ENCODE results near the gene GATAD2A. TPM values are rescaled to one million over a fixed set of nuclear protein-coding genes. Genes with fewer than 3 reads are reported as not detected.
A peak's percentile ranks its signal among the peaks of the same experiment; 100 is the strongest.

Gene GATAD2A
- total and polyA plus RNA-seq, 4 donors = 7.1 to 23.7 (median 18.2) TPM

GRCh38 chr19:19489804-19490204, 84.3 kb downstream of the GATAD2A start:
- Histone ChIP-seq H3K9me3 (ENCODE audit: control insufficient read depth in 4 of 4, low read length in 3 of 4) (no peaks in the 10 kb centered on the region), H3K27me3 (ENCODE audit: control insufficient read depth in 4 of 4, insufficient read depth in 4 of 4, low read length in 3 of 4) (no peaks in the 10 kb centered on the region), H3K4me3 (ENCODE audit: low read depth in 1 of 3, low read length in 3 of 3) (no peak overlapping the region), H3K9ac (ENCODE audit: low read depth in 1 of 2, low read length in 2 of 2) (peak overlapping the region in 1 of 2 donors; percentile 63), H3K27ac (ENCODE audit: low read depth in 1 of 2, low read length in 2 of 2) (peak overlapping the region; percentile 85 to 87), H3K4me1 (ENCODE audit: control insufficient read depth in 4 of 4, insufficient read depth in 4 of 4, low read length in 3 of 4) (peaks cover 14 to 60% (median 45%) of the 10 kb centered on the region in 4 donors), H3K36me3 (ENCODE audit: control insufficient read depth in 4 of 4, insufficient read depth in 3 of 4, low read depth in 1 of 4, low read length in 3 of 4) (peaks cover 2 to 15% (median 12%) of the 10 kb centered on the region in 4 donors)
- DNase-seq (ENCODE audit: low spot score) = no peak
- 65% methylated on average over 9 of the region's 9 CpGs for WGBS
- TF ChIP-seq NR2F2 (IDR thresholded peaks at IDR 0.05) (no peak), ATF3 (IDR thresholded peaks at IDR 0.05) (no peak), FOXA2 (IDR thresholded peaks at IDR 0.05) (no peak), RXRA (IDR thresholded peaks at IDR 0.05) (no peak), HNF4A (conservative IDR thresholded peaks at IDR 0.05) (no peak), JUND (IDR thresholded peaks at IDR 0.05) (no peak), GABPA (IDR thresholded peaks at IDR 0.05 in 1 of 2, conservative IDR thresholded peaks at IDR 0.05 in 1 of 2) (no peak), FOXA1 (IDR thresholded peaks at IDR 0.05) (no peak), MAX (IDR thresholded peaks at IDR 0.05) (no peak), RAD21 (IDR thresholded peaks at IDR 0.05) (no peak), REST (IDR thresholded peaks at IDR 0.05) (no peak), CTCF (IDR thresholded peaks at IDR 0.05; ENCODE audit: low read depth, low read length, missing input control) (no peak), YY1 (IDR thresholded peaks at IDR 0.05) (no peak)

GRCh38 chr19:19490214-19490968, 84.9 kb downstream of the GATAD2A start:
- no peak overlapping the region for H3K4me3 ChIP-seq (ENCODE audit: low read depth in 1 of 3, low read length in 3 of 3)
- H3K36me3 ChIP-seq (ENCODE audit: control insufficient read depth in 4 of 4, insufficient read depth in 3 of 4, low read depth in 1 of 4, low read length in 3 of 4) = peaks cover 2 to 16% (median 12%) of the 10 kb centered on the region in 4 donors
- peaks cover 14 to 60% (median 45%) of the 10 kb centered on the region in 4 donors for H3K4me1 ChIP-seq (ENCODE audit: control insufficient read depth in 4 of 4, insufficient read depth in 4 of 4, low read length in 3 of 4)
- DNase-seq (ENCODE audit: low spot score) = peak; percentile 82
- H3K27ac ChIP-seq (ENCODE audit: low read depth in 1 of 2, low read length in 2 of 2) = peak overlapping the region; percentile 85 to 87
- H3K9me3 ChIP-seq (ENCODE audit: control insufficient read depth in 4 of 4, low read length in 3 of 4) = no peaks in the 10 kb centered on the region
- H3K9ac ChIP-seq (ENCODE audit: low read depth in 1 of 2, low read length in 2 of 2) = peak overlapping the region in 1 of 2 donors; percentile 32
- H3K27me3 ChIP-seq (ENCODE audit: control insufficient read depth in 4 of 4, insufficient read depth in 4 of 4, low read length in 3 of 4) = no peaks in the 10 kb centered on the region
- 23% methylated on average over 20 of the region's 20 CpGs for WGBS
- TF ChIP-seq ATF3 (IDR thresholded peaks at IDR 0.05) = no peak
- TF ChIP-seq NR2F2 (IDR thresholded peaks at IDR 0.05) = no peak
- no peak for TF ChIP-seq REST (IDR thresholded peaks at IDR 0.05)
- no peak for TF ChIP-seq FOXA1 (IDR thresholded peaks at IDR 0.05)
- no peak for TF ChIP-seq TAF1 (conservative IDR thresholded peaks at IDR 0.05)
- TF ChIP-seq HNF4G (IDR thresholded peaks at IDR 0.05) = no peak
- TF ChIP-seq RXRA (IDR thresholded peaks at IDR 0.05) = peak in 1 of 2 donors; percentile 63
- no peak for TF ChIP-seq FOXA2 (IDR thresholded peaks at IDR 0.05)
- TF ChIP-seq YY1 (IDR thresholded peaks at IDR 0.05) = no peak
- TF ChIP-seq ZBTB33 (IDR thresholded peaks at IDR 0.05) = no peak
- TF ChIP-seq JUND (IDR thresholded peaks at IDR 0.05) = no peak
- TF ChIP-seq EGR1 (IDR thresholded peaks at IDR 0.05; ENCODE audit: low read depth in 2 of 2) = no peak
- TF ChIP-seq RAD21 (IDR thresholded peaks at IDR 0.05) = peak; percentile 93 to 96
